ENCODE results near the gene HTRA1. TPM values are rescaled to one million over a fixed set of nuclear protein-coding genes. Genes with fewer than 3 reads are reported as not detected.
A peak's percentile ranks its signal among the peaks of the same experiment; 100 is the strongest.

The HTRA1 gene
- total RNA-seq, 2 donors from 2014 or later, result 282 to 473 TPM

GRCh38 chr10:122473116-122473515, 11.8 kb downstream of the HTRA1 start:
- ATAC-seq (ENCODE audit: insufficient number of reproducible peaks, low FRiP score, low read depth) (no peak), DNase-seq (ENCODE audit: low spot score) (no peak)
- H3K27ac ChIP-seq, result peak overlapping the region in 1 of 2 donors; percentile 90
- H3K4me1 ChIP-seq (ENCODE audit: control insufficient read depth in 1 of 2, low read depth in 2 of 2), result peaks cover 45 to 81% of the 10 kb centered on the region in 2 donors
- no peaks in the 10 kb centered on the region for H3K27me3 ChIP-seq (replicated peaks; ENCODE audit: insufficient read depth)
- TF ChIP-seq, protein P1, sequence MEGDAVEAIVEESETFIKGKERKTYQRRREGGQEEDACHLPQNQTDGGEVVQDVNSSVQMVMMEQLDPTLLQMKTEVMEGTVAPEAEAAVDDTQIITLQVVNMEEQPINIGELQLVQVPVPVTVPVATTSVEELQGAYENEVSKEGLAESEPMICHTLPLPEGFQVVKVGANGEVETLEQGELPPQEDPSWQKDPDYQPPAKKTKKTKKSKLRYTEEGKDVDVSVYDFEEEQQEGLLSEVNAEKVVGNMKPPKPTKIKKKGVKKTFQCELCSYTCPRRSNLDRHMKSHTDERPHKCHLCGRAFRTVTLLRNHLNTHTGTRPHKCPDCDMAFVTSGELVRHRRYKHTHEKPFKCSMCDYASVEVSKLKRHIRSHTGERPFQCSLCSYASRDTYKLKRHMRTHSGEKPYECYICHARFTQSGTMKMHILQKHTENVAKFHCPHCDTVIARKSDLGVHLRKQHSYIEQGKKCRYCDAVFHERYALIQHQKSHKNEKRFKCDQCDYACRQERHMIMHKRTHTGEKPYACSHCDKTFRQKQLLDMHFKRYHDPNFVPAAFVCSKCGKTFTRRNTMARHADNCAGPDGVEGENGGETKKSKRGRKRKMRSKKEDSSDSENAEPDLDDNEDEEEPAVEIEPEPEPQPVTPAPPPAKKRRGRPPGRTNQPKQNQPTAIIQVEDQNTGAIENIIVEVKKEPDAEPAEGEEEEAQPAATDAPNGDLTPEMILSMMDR (IDR thresholded peaks at IDR 0.05), result no peak
- H3K4me3 ChIP-seq, result no peak overlapping the region
- no peaks in the 10 kb centered on the region for H3K36me3 ChIP-seq
- no peaks in the 10 kb centered on the region for H3K9me3 ChIP-seq

DNA sequence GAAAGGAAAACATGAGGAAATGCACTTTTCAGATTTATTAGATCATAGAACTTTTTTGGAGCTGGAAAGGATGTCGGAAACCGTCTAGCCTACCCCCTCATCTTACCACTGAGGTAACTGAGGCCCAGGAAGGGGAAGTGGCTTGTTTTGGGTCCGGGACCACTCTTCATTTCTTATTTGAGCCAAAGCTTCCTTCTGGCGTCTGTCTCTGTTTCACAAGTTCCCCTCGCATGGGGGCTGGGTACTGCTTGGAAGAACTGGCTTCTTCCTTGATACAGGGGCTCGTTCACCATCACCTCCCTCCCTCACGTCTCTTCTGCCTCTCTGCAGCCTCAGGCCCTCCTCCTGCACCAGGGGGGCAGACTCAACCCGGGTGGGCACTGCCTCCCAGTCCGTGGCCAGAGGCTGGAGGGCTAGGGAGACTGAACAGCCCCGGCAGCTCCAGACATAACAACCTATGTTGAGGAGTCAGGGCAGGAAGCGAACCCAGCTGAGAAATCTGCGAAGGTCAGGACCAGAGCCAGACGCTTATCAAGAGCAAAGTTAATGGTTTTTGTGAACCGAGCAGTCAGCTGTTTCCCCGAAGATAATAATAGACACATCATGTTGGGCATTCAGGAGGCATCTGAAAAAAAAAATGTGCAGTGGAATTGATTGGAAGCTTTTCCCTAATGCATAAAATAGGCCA, 12.9 kb downstream of the HTRA1 start:
- peak; percentile 45 for ATAC-seq (ENCODE audit: insufficient number of reproducible peaks, low FRiP score, low read depth)
- H3K27ac ChIP-seq, result peak overlapping the region; percentile 88 to 90
- TF ChIP-seq, protein P1 (IDR thresholded peaks at IDR 0.05), result no peak
- H3K36me3 ChIP-seq, result no peaks in the 10 kb centered on the region
- DNase-seq (ENCODE audit: low spot score), result no peak
- no peaks in the 10 kb centered on the region for H3K9me3 ChIP-seq
- peaks cover 36 to 76% of the 10 kb centered on the region in 2 donors for H3K4me1 ChIP-seq (ENCODE audit: control insufficient read depth in 1 of 2, low read depth in 2 of 2)
- H3K4me3 ChIP-seq, result peak overlapping the region; percentile 68
- H3K27me3 ChIP-seq (replicated peaks; ENCODE audit: insufficient read depth), result no peaks in the 10 kb centered on the region

DNA sequence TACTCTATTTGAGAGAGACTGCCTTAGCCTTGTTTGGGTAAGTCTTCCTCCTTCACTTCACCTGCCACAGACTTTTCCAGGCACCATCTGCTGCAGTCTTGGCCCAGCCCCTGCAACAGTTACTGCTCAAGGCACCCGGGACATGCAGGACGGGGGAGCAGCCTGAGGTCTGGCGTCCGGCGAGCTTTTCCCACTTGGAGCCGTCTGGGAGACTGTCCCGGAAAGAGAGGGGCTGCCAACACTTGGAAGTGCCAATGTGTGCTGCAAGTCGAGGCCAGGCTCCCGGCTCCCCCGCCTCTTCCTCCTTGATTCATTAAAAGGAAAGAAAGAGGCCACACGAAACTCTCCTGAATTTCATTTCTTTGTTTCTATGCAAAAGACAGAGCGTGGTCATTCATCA, 13.7 kb downstream of the HTRA1 start:
- H3K27me3 ChIP-seq (replicated peaks; ENCODE audit: insufficient read depth), result no peaks in the 10 kb centered on the region
- TF ChIP-seq, protein P1 (IDR thresholded peaks at IDR 0.05), result no peak
- H3K4me3 ChIP-seq, result peak overlapping the region; percentile 68
- DNase-seq (ENCODE audit: low spot score), result peak; percentile 38
- peak; percentile 57 for ATAC-seq (ENCODE audit: insufficient number of reproducible peaks, low FRiP score, low read depth)
- peaks cover 32 to 68% of the 10 kb centered on the region in 2 donors for H3K4me1 ChIP-seq (ENCODE audit: control insufficient read depth in 1 of 2, low read depth in 2 of 2)
- no peaks in the 10 kb centered on the region for H3K36me3 ChIP-seq
- H3K27ac ChIP-seq, result peak overlapping the region; percentile 88 to 90
- H3K9me3 ChIP-seq, result no peaks in the 10 kb centered on the region

DNA sequence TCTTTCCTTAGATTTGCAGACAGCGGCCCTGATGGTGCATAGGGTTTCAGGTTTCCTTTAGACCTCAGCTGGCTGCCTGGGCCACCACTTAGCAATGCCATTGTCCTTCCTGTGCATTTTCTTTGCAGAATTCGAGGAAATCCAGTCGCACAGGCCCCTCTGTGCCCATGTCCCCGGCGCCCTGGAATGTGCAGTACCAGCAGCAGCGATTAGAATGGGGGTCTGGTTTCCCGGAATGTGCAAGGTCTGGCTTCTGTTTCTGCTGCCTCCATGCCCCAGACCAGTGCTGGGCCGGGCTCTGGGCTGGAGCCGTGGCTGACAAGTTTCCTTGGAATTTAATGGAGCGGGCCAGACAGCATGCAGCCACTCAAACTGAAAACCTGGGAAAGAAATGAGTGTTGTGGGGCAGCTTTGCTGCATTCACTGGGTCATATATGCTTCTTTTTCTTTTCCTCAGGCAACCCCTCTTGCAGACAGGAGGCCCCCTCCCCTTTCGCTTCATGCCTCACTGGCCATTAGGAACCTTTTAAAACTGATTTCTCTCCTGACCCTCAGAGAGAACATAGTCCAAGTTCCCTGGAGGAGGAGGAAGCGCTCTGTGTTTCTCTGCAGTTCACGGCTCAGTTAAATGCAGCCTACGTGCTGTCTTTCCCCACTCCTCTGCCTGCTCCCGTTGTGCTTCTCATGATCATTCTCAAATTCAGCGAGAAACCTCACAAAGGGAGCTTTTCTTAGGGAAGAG, 14.4 kb downstream of the HTRA1 start:
- peak overlapping the region; percentile 88 to 90 for H3K27ac ChIP-seq
- no peaks in the 10 kb centered on the region for H3K36me3 ChIP-seq
- ATAC-seq (ENCODE audit: insufficient number of reproducible peaks, low FRiP score, low read depth), result no peak
- peak overlapping the region; percentile 68 for H3K4me3 ChIP-seq
- no peaks in the 10 kb centered on the region for H3K9me3 ChIP-seq
- H3K4me1 ChIP-seq (ENCODE audit: control insufficient read depth in 1 of 2, low read depth in 2 of 2), result peaks cover 32 to 63% of the 10 kb centered on the region in 2 donors
- H3K27me3 ChIP-seq (replicated peaks; ENCODE audit: insufficient read depth), result no peaks in the 10 kb centered on the region
- TF ChIP-seq, protein P1 (IDR thresholded peaks at IDR 0.05), result no peak
- no peak for DNase-seq (ENCODE audit: low spot score)

GRCh38 chr10:122476333-122476695, 15.0 kb downstream of the HTRA1 start:
- Histone ChIP-seq H3K27ac (peak overlapping the region; percentile 88 to 90), H3K27me3 (replicated peaks; ENCODE audit: insufficient read depth) (no peaks in the 10 kb centered on the region), H3K36me3 (no peaks in the 10 kb centered on the region), H3K4me1 (ENCODE audit: control insufficient read depth in 1 of 2, low read depth in 2 of 2) (peaks cover 32 to 62% of the 10 kb centered on the region in 2 donors), H3K9me3 (no peaks in the 10 kb centered on the region), H3K4me3 (peak overlapping the region; percentile 68)
- DNase-seq (ENCODE audit: low spot score) (no peak), ATAC-seq (ENCODE audit: insufficient number of reproducible peaks, low FRiP score, low read depth) (no peak)
- TF ChIP-seq, protein P1 (IDR thresholded peaks at IDR 0.05), result no peak
